Stomach (tissue), 9 donors: Measurements from ENCODE around the gene SLC52A1. TPM values are rescaled to one million over a fixed set of nuclear protein-coding genes. Genes with fewer than 3 reads are reported as not detected.

Experiments
- DNase-seq, 2 donors: peaks; one replicate each; pipeline versions ENCODE4 v3.0.0 to v3.0.0-alpha.2; 2013 to 2019
- H3K27ac ChIP-seq, 5 donors: fragments of 200-600 bp in 4 of 5; sonication (generic) in 4 of 5; one replicate each; pipeline ENCODE4 v1.5.1; 2013 to 2019; ENCODE audit warnings: mild to moderate bottlenecking in 1 of 5, moderate library complexity in 1 of 5
- H3K27me3 ChIP-seq, 3 donors: fragments of 200-600 bp; sonication (generic); one replicate each; pipeline ENCODE4 v1.5.1; 2017 to 2019; ENCODE audit warnings: mixed run types in 1 of 3
- H3K36me3 ChIP-seq, 4 donors: fragments of 200-600 bp; sonication (generic); 1 replicate in 3 of 4; 2 replicates in 1 of 4; pipeline ENCODE4 v1.5.1; 2016 to 2019
- H3K4me1 ChIP-seq, 4 donors: fragments of 200-600 bp; sonication (generic); one replicate each; pipeline ENCODE4 v1.5.1; 2016 to 2019
- H3K4me3 ChIP-seq, 4 donors: fragments of 200-600 bp; sonication (generic) in 3 of 4; one replicate each; pipeline ENCODE4 v1.5.1; 2016 to 2019; ENCODE audit warnings: mild to moderate bottlenecking in 1 of 4
- H3K9me3 ChIP-seq, 4 donors: fragments of 200-600 bp; sonication (generic); one replicate each; pipeline ENCODE4 v1.5.1; 2016 to 2019
- CTCF ChIP-seq, 7 experiments: fragments of 450-650 bp in 4 of 7; fragments of 200-600 bp in 3 of 7; sonication (generic) in 3 of 7; IDR thresholded peaks; one replicate each; pipeline ENCODE4 v1.5.1; 2016 to 2019; ENCODE audit warnings: antibody characterized with exemption in 7 of 7, control low read depth in 2 of 7, mild to moderate bottlenecking in 1 of 7
- EP300 ChIP-seq: sonication (generic); formaldehyde crosslinking; IDR thresholded peaks from one replicate; pipeline ENCODE4 v1.6.1; 2017; ENCODE audit warnings: antibody characterized with exemption
- POLR2A ChIP-seq, 4 donors: fragments of 450-650 bp; IDR thresholded peaks; one replicate each; pipeline ENCODE4 v1.6.1; 2016; ENCODE audit warnings: antibody characterized with exemption in 4 of 4, control low read depth in 2 of 4, mild to moderate bottlenecking in 1 of 4, moderate library complexity in 1 of 4
- POLR2AphosphoS5 ChIP-seq, 3 donors: sonication (generic); formaldehyde crosslinking; IDR thresholded peaks; one replicate each; pipeline ENCODE4 v1.6.1; 2016; ENCODE audit warnings: antibody characterized with exemption in 3 of 3
- WGBS, 5 donors: extraction: QIAGEN DNeasy Blood & Tissue Kit in 3 of 5; methylation state at CpG; one replicate each; pipeline versions ENCODE4 v1.1.5 to v1.1.7; 2013 to 2018; 5-methylcytosine and 5-hydroxymethylcytosine counted together
- intact Hi-C: fragments of 100-400 bp; cut with DNase I; formaldehyde crosslinking; loops from one replicate; pipeline ENCODE4 v1.15.1; 2023; ENCODE audit warnings: low total_unique reads
- polyA plus RNA-seq, 3 donors: library from polyadenylated mRNA; stranded (reverse); fragments of 200-250 nt; gene quantifications; one replicate each; pipeline ENCODE4 v1.2.3, GENCODE V29; 2013
- total RNA-seq, 5 donors: library from RNA; depleted of rRNA; stranded (reverse); fragments of >200 nt; gene quantifications; one replicate each; pipeline versions ENCODE4 v1.1.0 to v1.2.3, GENCODE V29; 2014 to 2016
- donor health status: healthy with polysubstance abuse.
- donor health status: Bipolar disorder and iron deficiency.
- donor health status: healthy.

SLC52A1 gene
- total and polyA plus RNA-seq, 8 donors, result 1.0 TPM; not detected in 7

- DNase-seq, result peak; percentile 95 to 97
- WGBS, 5 donors, result 0 to 2% (median 1%) methylated on average over 18 to 93 of the region's 93 CpGs; no CpG with 5 or more reads in 1 of the 5 donors
- H3K4me3 ChIP-seq, result peak within 1 kb of the TSS; percentile 93 to 99 (median 98)
- TF ChIP-seq POLR2AphosphoS5 (IDR thresholded peaks at IDR 0.05) (peak; percentile 49 to 84 (median 82)), POLR2A (IDR thresholded peaks at IDR 0.05) (peak in 2 of 4 donors; percentile 43 to 58), CTCF (IDR thresholded peaks at IDR 0.05) (peak in 2 of 7 experiments; percentile 23 to 27), EP300 (no peak)
- intact Hi-C loops, result no loop called here
- H3K36me3 ChIP-seq, result peaks cover 16 to 21% (median 20%) of the 10 kb centered on the region in 4 donors
- H3K27ac ChIP-seq, result peak within 1 kb of the TSS; percentile 91 to 97 (median 94)
- no peaks in the 10 kb centered on the region for H3K9me3 ChIP-seq
- H3K27me3 ChIP-seq, result no peaks in the 10 kb centered on the region
- H3K4me1 ChIP-seq, result peaks cover 27 to 34% (median 32%) of the 10 kb centered on the region in 4 donors
Observed at GRCh38 chr17:4997302-4998026, 37.8 kb downstream of the SLC52A1 start, which contains the start of the genes INCA1 and KIF1C. Gene INCA1, minus strand, starts transcription at chr17:4997522. Its CDS starts 3,085 bp downstream, at chr17:4994437. Gene KIF1C, plus strand, starts transcription at chr17:4997950. Its CDS starts 2,297 bp downstream, at chr17:5000247.

GRCh38 chr17:4994081-4994595 lies 41.1 kb downstream of the SLC52A1 start:
- no peak for DNase-seq
- WGBS, 5 donors, result 79 to 91% (median 86%) methylated on average over 6 of the region's 6 CpGs
- Histone ChIP-seq H3K27ac (no peak overlapping the region), H3K4me3 (no peak overlapping the region), H3K27me3 (no peaks in the 10 kb centered on the region), H3K36me3 (no peaks in the 10 kb centered on the region), H3K9me3 (no peaks in the 10 kb centered on the region), H3K4me1 (peaks cover 11 to 20% (median 16%) of the 10 kb centered on the region in 4 donors)
- intact Hi-C loops, result no loop called here
- TF ChIP-seq POLR2AphosphoS5 (IDR thresholded peaks at IDR 0.05) (no peak), EP300 (no peak), CTCF (IDR thresholded peaks at IDR 0.05) (no peak), POLR2A (IDR thresholded peaks at IDR 0.05) (no peak)

DNA sequence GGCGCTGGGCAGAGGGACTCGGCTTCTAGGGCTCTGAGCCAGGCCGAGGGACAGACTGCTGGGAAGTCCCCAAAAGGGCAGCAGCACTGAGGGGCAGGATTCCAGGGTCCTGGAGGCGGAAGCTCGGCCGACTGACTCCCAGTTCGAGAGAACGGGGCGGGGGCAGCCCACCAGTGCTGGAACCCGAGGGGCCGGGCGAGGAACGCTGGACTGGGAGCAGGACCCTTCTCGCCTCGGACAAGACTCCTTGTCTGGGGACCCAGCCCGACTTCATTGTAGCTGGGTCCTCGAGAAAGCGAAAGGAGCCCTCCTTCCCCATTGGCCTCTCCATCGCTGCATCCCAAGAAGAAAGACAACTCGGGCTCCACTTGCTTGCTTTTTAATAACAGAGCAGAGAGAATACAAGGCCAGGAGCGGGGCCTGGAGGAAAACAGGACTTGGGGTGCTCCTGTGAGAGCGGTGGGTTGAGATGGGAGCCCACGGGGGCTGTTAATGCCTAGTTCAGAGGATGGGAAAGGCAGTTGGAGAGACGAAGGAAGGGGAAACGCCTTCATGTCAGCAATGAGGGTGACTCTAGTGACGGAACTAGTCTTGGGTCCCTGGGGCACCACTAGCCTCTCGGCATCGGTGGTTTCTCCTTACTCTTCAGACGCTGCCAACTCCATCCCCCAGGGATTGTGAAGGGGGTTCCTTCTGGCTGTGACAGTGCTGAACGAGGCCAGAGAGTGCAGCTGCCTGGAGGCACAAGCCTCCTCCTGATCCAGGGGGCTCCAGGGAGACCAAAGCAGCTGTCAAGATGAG lies 47.3 kb downstream of the SLC52A1 start:
- no peaks in the 10 kb centered on the region for H3K9me3 ChIP-seq
- peaks cover under 1 to 29% (median 24%) of the 10 kb centered on the region in 4 donors for H3K36me3 ChIP-seq
- intact Hi-C loops, result no loop called here
- WGBS, 5 donors, result 2 to 4% (median 3%) methylated on average over 17 to 30 of the region's 30 CpGs
- no peak for TF ChIP-seq EP300
- no peak for TF ChIP-seq CTCF (IDR thresholded peaks at IDR 0.05)
- TF ChIP-seq POLR2AphosphoS5 (IDR thresholded peaks at IDR 0.05), result no peak
- H3K4me3 ChIP-seq, result peak overlapping the region; percentile 82 to 99 (median 96)
- peak overlapping the region; percentile 96 to 98 (median 98) for H3K27ac ChIP-seq
- H3K27me3 ChIP-seq, result no peaks in the 10 kb centered on the region
- H3K4me1 ChIP-seq, result peaks cover 21 to 37% (median 33%) of the 10 kb centered on the region in 4 donors
- peak in 1 of 2 donors; percentile 56 for DNase-seq
